ENCODE measurements around the gene EXOC2.

Gene EXOC2

DNA sequence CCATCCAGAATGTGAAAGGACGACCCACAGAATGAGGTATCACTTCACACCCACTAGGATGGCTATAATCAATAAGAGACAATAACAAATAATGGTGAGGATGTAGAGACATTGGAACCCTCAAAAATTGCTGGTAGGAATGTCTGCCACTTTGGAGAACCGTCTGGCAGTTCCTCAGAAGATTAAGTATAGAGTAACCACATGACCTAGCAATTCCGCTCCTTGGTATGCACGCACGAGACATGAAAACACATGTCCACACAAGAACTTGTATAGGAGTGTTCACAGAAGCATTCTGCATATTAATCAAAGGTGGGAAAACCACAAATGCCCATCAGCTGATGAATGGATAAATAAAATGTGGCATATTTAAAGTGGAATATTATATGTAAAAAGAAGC, 200.8 kb downstream of the EXOC2 start:
- Histone ChIP-seq H3K4me3 (IDR thresholded peaks at IDR 0.05; ENCODE audit: insufficient read depth, low read depth, low read length) (no peak overlapping the region), H3K36me3 (ENCODE audit: insufficient read depth) (no peaks in the 10 kb centered on the region), H2AFZ (ENCODE audit: low read depth) (no peak overlapping the region), H3K4me2 (no peak overlapping the region), H3K79me2 (ENCODE audit: insufficient read depth, low read depth) (no peaks in the 10 kb centered on the region), H3K27me3 (ENCODE audit: insufficient read depth, low read depth) (no peaks in the 10 kb centered on the region), H3K9ac (no peak overlapping the region), H4K20me1 (ENCODE audit: insufficient read depth) (no peaks in the 10 kb centered on the region), H3K4me1 (ENCODE audit: low read depth, poor library complexity, severe bottlenecking) (peaks cover 16% of the 10 kb centered on the region), H3K27ac (no peak overlapping the region)
- TF ChIP-seq, protein P1, sequence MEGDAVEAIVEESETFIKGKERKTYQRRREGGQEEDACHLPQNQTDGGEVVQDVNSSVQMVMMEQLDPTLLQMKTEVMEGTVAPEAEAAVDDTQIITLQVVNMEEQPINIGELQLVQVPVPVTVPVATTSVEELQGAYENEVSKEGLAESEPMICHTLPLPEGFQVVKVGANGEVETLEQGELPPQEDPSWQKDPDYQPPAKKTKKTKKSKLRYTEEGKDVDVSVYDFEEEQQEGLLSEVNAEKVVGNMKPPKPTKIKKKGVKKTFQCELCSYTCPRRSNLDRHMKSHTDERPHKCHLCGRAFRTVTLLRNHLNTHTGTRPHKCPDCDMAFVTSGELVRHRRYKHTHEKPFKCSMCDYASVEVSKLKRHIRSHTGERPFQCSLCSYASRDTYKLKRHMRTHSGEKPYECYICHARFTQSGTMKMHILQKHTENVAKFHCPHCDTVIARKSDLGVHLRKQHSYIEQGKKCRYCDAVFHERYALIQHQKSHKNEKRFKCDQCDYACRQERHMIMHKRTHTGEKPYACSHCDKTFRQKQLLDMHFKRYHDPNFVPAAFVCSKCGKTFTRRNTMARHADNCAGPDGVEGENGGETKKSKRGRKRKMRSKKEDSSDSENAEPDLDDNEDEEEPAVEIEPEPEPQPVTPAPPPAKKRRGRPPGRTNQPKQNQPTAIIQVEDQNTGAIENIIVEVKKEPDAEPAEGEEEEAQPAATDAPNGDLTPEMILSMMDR (conservative IDR thresholded peaks at IDR 0.05; ENCODE audit: low read depth, low read length) = no peak

DNA sequence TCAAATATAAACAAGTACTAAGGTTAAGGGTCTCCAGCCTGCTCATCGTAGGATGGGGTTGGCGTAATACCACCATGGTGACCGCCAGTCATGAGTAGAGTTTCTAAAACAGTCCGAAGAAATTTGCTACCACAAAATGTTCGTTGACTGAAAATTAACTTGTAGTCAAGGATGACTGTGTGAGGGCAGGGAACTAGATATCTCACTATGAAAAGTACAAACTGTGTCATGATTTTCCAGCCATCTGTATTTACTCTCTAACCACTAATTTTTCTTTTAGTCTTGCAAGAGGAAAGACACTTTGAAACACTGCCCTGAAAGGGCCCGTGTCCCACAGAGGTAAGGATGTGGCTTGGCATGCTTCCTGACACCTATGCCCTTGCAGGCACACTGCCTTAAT, 201.7 kb downstream of the EXOC2 start:
- Histone ChIP-seq H3K4me1 (ENCODE audit: low read depth, poor library complexity, severe bottlenecking) (peaks cover 16% of the 10 kb centered on the region), H3K4me3 (IDR thresholded peaks at IDR 0.05; ENCODE audit: insufficient read depth, low read depth, low read length) (no peak overlapping the region), H3K27ac (no peak overlapping the region), H3K79me2 (ENCODE audit: insufficient read depth, low read depth) (no peaks in the 10 kb centered on the region), H3K9ac (no peak overlapping the region), H3K4me2 (no peak overlapping the region; the same call in 1 of the 2 replicates), H3K36me3 (ENCODE audit: insufficient read depth) (no peaks in the 10 kb centered on the region), H3K27me3 (ENCODE audit: insufficient read depth, low read depth) (no peaks in the 10 kb centered on the region), H2AFZ (ENCODE audit: low read depth) (no peak overlapping the region), H4K20me1 (ENCODE audit: insufficient read depth) (no peaks in the 10 kb centered on the region)
- TF ChIP-seq, protein P1 (conservative IDR thresholded peaks at IDR 0.05; ENCODE audit: low read depth, low read length) = no peak

DNA sequence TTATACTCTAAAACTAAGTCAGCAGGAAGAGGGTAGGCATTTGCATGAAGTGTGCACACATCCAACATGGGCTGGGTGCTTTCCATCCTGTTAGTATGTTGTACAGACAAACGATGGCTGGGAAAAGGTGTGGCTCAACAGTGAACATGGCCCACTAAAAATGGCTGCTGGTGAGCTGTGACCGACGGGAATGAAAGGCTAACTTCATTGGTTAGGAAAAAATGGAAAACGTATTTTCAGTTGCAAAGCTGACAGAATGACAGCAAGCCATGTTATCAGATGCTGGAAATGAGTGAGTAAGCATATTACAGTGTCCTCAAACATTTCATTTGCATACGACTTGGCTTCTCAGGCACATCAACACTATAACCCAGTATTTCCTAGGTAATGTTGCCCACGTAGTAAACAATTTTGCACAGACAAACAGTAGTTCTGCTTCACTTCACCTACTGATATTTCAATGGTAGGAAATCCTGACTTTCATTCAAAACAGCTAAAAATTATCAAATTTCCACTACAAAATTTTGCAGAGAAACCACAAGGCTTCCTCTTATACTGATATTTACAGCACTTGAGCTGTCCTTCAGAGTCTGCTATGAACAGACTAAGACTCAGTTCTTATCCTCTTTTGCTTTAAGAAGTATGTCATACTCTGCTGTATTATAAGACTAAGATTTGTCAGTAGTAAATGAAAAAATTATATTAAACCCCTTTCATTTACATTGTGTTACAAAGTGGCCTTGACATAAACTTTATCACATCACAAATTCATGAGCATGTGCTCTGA, 202.5 kb downstream of the EXOC2 start:
- H3K27ac ChIP-seq = no peak overlapping the region
- no peak overlapping the region for H2AFZ ChIP-seq (ENCODE audit: low read depth)
- no peak overlapping the region for H3K9ac ChIP-seq
- H4K20me1 ChIP-seq (ENCODE audit: insufficient read depth) = no peaks in the 10 kb centered on the region
- no peaks in the 10 kb centered on the region for H3K79me2 ChIP-seq (ENCODE audit: insufficient read depth, low read depth)
- H3K4me3 ChIP-seq (IDR thresholded peaks at IDR 0.05; ENCODE audit: insufficient read depth, low read depth, low read length) = no peak overlapping the region
- no peaks in the 10 kb centered on the region for H3K36me3 ChIP-seq (ENCODE audit: insufficient read depth)
- H3K4me1 ChIP-seq (ENCODE audit: low read depth, poor library complexity, severe bottlenecking) = peaks cover 16% of the 10 kb centered on the region
- no peaks in the 10 kb centered on the region for H3K27me3 ChIP-seq (ENCODE audit: insufficient read depth, low read depth)
- TF ChIP-seq, protein P1 (conservative IDR thresholded peaks at IDR 0.05; ENCODE audit: low read depth, low read length) = no peak
- H3K4me2 ChIP-seq = no peak overlapping the region; the same call in 1 of the 2 replicates

DNA sequence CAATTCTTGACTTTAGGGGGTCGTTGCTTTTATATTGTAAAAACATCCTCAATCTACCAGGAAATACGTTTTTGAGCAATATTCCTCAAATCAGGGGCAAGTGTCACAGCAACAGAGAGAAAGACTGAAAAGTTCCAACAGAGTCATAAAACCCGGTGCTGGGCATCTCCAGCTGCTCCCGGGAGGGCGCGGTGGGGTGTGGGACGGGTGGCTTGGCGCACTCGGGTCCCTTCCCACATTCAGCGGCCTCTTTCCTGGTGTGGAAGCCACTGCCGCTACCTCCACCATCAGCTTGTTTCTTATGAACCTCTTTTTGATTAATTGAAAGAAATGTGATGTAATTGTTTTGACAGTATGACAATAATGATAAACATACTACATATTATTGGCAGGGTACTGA, 203.2 kb downstream of the EXOC2 start:
- Histone ChIP-seq H3K27me3 (ENCODE audit: insufficient read depth, low read depth) (no peaks in the 10 kb centered on the region), H3K27ac (no peak overlapping the region), H2AFZ (ENCODE audit: low read depth) (no peak overlapping the region), H3K79me2 (ENCODE audit: insufficient read depth, low read depth) (no peaks in the 10 kb centered on the region), H3K36me3 (ENCODE audit: insufficient read depth) (no peaks in the 10 kb centered on the region), H3K4me1 (ENCODE audit: low read depth, poor library complexity, severe bottlenecking) (peaks cover 16% of the 10 kb centered on the region), H3K4me3 (IDR thresholded peaks at IDR 0.05; ENCODE audit: insufficient read depth, low read depth, low read length) (no peak overlapping the region), H4K20me1 (ENCODE audit: insufficient read depth) (no peaks in the 10 kb centered on the region), H3K9ac (no peak overlapping the region), H3K4me2 (no peak overlapping the region)
- TF ChIP-seq, protein P1 (conservative IDR thresholded peaks at IDR 0.05; ENCODE audit: low read depth, low read length) = no peak

All from KMS-11 (cell line).